Stimulated activated CD8-positive, alpha-beta memory T cell treated with anti-CD3 and anti-CD28 coated beads, Interleukin-4, amount 100 ng/mL, for 1 hour (primary cell): ENCODE data around the gene MARCHF9.

Source experiments
- DNase-seq, 2 donors: peaks; one replicate each; pipeline ENCODE4 v3.0.0-alpha.2; 2020; ENCODE audit warnings: low read depth in 2 of 2, low spot score in 1 of 2

Gene MARCHF9

GRCh38 chr12:57795354-57795753 lies 40.5 kb downstream of the MARCHF9 start:
- DNase-seq: no peak

- DNase-seq: no peak
These were observed 42.1 kb downstream of the MARCHF9 start for GRCh38 chr12:57796996-57797395.

GRCh38 chr12:57797933-57798332 lies 43.0 kb downstream of the MARCHF9 start:
- DNase-seq: no peak

DNA sequence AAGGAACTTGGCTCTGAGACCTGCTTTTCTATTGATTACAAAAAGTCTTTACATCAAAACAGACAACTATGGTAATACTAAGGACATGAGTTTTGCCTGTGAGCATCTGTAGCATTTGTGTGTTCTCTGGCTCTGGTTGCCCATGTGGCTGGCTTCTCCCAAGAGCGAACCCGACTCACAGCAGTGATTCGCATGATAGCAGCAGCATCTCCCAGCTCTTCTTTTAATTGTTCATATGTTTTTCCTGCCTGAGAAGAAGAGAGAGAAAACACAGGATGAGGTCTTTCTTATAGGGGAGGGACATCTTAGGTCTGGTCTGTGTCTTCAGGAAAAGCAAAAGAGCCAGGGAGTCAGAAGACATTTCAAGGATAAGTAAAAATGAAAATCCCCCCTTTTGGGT lies 46.1 kb downstream of the MARCHF9 start:
- no peak for DNase-seq

GRCh38 chr12:57802607-57803006 lies 47.7 kb downstream of the MARCHF9 start:
- DNase-seq: no peak

- no peak for DNase-seq
These were observed 48.5 kb downstream of the MARCHF9 start for GRCh38 chr12:57803319-57803893.

DNA sequence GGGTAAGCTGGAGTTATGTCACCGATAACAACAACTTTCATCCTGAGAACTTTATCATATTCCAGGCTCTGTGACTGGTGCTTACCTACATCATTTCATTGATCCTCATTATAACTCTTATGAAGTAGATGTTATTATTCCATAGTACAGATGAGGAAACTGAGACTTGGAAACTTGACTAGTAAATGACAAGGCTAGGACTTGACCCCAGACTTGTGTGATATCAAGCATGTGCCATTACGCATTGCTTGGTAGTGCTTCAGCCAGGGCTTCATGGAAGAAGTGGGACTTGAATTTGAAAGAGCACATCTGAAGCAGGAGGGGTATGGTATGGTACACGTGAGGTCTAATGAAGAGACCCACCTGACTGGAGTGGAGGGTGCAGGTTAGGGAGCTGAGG lies 51.8 kb downstream of the MARCHF9 start:
- no peak for DNase-seq

DNA sequence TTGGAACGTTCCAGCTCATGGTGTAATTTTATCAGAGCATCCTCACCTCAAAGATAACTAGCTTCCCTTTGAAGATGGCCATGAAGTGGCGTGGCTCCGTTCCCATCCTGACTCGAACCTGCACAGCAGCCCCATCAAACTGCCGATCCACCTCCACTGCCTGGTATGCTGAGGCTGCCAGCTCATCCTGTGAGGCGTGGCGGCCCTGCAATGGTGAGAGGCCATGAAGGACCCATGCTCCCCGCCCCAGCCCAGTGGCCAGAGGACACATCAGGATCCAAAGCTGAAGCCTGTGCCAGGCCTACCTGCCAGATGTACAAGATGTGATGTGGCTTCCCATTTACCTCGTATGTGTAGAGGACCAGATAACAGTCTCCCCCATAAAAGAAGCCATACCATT lies 52.4 kb downstream of the MARCHF9 start:
- no peak for DNase-seq

GRCh38 chr12:57808351-57808750 lies 53.4 kb downstream of the MARCHF9 start:
- DNase-seq: no peak

DNA sequence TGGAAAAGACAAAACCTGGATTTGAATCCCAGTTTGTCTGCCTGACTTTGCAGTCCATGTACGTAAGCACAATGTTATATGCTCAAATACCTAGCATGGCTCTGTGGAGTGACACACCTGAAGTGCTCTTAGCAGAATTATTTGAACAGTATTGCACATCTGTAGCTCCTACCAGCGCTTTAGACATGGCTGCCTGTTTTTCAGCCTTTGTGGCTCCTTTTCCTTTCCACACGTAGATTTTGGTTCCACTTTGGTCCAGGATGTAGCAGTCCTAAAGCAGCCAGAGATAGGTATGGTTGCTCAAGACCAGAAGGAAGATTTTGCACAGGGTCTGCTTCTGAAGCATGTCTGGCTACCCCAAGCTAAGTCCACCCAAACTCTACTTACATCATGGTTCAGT lies 54.5 kb downstream of the MARCHF9 start:
- no peak for DNase-seq
